ENCODE results near the gene ST3GAL5. TPM values are rescaled to one million over a fixed set of nuclear protein-coding genes. Genes with fewer than 3 reads are reported as not detected.

Gene ST3GAL5
- total and polyA plus RNA-seq, 2 of the 8 experiments (the other 6 are each of a cell fraction or from before 2014, with no cell fraction given): 1.9 to 4.5 TPM

GRCh38 chr2:85864654-85865053 is 24.1 kb downstream of the ST3GAL5 start:
- H3K14ac ChIP-seq (ENCODE audit: insufficient read length): no peak overlapping the region
- ChIA-PET POLR2A (ENCODE audit: partially characterized antibody) (no interaction called here), CTCF (ENCODE audit: partially characterized antibody) (interaction anchor here (1.2 to 2.0 kb wide), 3 partner anchors 9 to 37 kb away, joined by 4 to 5 read pairs (median 5); no protein-coding TSS in a partner anchor)
- no peak overlapping the region for H4K91ac ChIP-seq (replicated peaks; ENCODE audit: insufficient read length, low read length)
- no peaks in the 10 kb centered on the region for H4K20me1 ChIP-seq (replicated peaks in 1 of 2; ENCODE audit: control insufficient read depth in 1 of 2, insufficient read depth in 2 of 2, low read length in 2 of 2)
- H3K18ac ChIP-seq (ENCODE audit: extremely low read depth, low read length): no peak overlapping the region
- no peaks in the 10 kb centered on the region for H3K23me2 ChIP-seq (ENCODE audit: low read depth, low read length)
- no peaks in the 10 kb centered on the region for H3K79me2 ChIP-seq (ENCODE audit: control insufficient read depth in 1 of 2, insufficient read depth in 2 of 2, low read length in 2 of 2)
- FAIRE-seq (no peak), DNase-seq (ENCODE audit: low read depth in 1 of 2, low spot score in 2 of 2) (no peak)
- no peak overlapping the region for H2AK5ac ChIP-seq (ENCODE audit: low read depth, low read length)
- H3K9me3 ChIP-seq (ENCODE audit: insufficient read depth in 2 of 2, low read depth in 1 of 2, low read length in 1 of 2): no peaks in the 10 kb centered on the region
- H3K4ac ChIP-seq (replicated peaks; ENCODE audit: insufficient read length, low read depth, low read length): no peak overlapping the region
- H2BK5ac ChIP-seq (ENCODE audit: low read depth, low read length): no peak overlapping the region
- H2BK20ac ChIP-seq (ENCODE audit: low read length): no peak overlapping the region
- H3K23ac ChIP-seq (ENCODE audit: insufficient read length): no peak overlapping the region
- no peaks in the 10 kb centered on the region for H3K36me3 ChIP-seq (ENCODE audit: control insufficient read depth in 2 of 4, insufficient read depth in 4 of 4, low read length in 3 of 4)
- WGBS, 2 experiments (ENCODE audit: extremely low coverage in 1 of 2, insufficient coverage in 1 of 2, insufficient read length in 1 of 2, insufficient replicate concordance in 2 of 2, low coverage in 1 of 2, low lambda C conversion rate in 2 of 2, missing lambda C conversion rate in 1 of 2): 87% methylated on average over 2 of the region's 2 CpGs; no CpG with 5 or more reads in 1 of the 2 experiments
- no peak overlapping the region for H4K5ac ChIP-seq (ENCODE audit: insufficient read length, low read depth, low read length)
- H3K4me2 ChIP-seq (ENCODE audit: insufficient read depth in 1 of 2, low read depth in 2 of 2, low read length in 2 of 2): no peak overlapping the region
- H2BK120ac ChIP-seq (replicated peaks; ENCODE audit: low read depth, low read length): no peak overlapping the region
- peaks cover 0 to 2% (median 0%) of the 10 kb centered on the region in 4 experiments; a peak in 1 of 7 replicates for H3K4me1 ChIP-seq (replicated peaks in 1 of 4; ENCODE audit: control insufficient read depth in 3 of 4, insufficient read depth in 4 of 4, low read length in 3 of 4)
- TF ChIP-seq SIX5 (IDR thresholded peaks at IDR 0.05; ENCODE audit: low read depth, low read length) (peak; percentile 40; the same call in 1 of the 2 replicates), CEBPB (IDR thresholded peaks at IDR 0.05; ENCODE audit: low read depth, low read length) (no peak)
- no peak overlapping the region for H3K9ac ChIP-seq (replicated peaks in 1 of 4; ENCODE audit: extremely low read depth in 1 of 4, low read depth in 3 of 4, low read length in 3 of 4)
- H3K27ac ChIP-seq (ENCODE audit: low read depth, low read length): no peak overlapping the region
- H3K79me1 ChIP-seq (ENCODE audit: low read depth, low read length): no peaks in the 10 kb centered on the region
- H4K8ac ChIP-seq (ENCODE audit: extremely low read depth, insufficient read depth, low read length): no peak overlapping the region
- no peak overlapping the region for H2BK15ac ChIP-seq (ENCODE audit: low read length)
- no peaks in the 10 kb centered on the region for H3K27me3 ChIP-seq (replicated peaks in 1 of 4; ENCODE audit: control insufficient read depth in 3 of 4, extremely low read depth in 1 of 4, insufficient read depth in 3 of 4, low read length in 3 of 4)
- H3K4me3 ChIP-seq (ENCODE audit: extremely low read depth in 1 of 4, insufficient read depth in 2 of 4, low read depth in 3 of 4, low read length in 4 of 4): no peak overlapping the region
- H3K56ac ChIP-seq (replicated peaks; ENCODE audit: insufficient read length, low read depth, low read length): no peak overlapping the region
- H2AFZ ChIP-seq (ENCODE audit: low read length): no peak overlapping the region
- H2BK12ac ChIP-seq (ENCODE audit: low read depth, low read length): no peak overlapping the region

All from H1 (cell line).